IPS-20b (cell line): ENCODE results near the gene EPS15.

Source experiments
- H3K27ac ChIP-seq: one replicate; pipeline ENCODE4 v1.5.1; 2013; ENCODE audit warnings: low read length
- H3K27me3 ChIP-seq: 2 replicates; pipeline ENCODE4 v1.6.1; 2013; ENCODE audit warnings: mild to moderate bottlenecking, low read length, inconsistent platforms; ENCODE audit not compliant: insufficient read depth
- H3K36me3 ChIP-seq: 2 replicates; pipeline ENCODE4 v1.6.1; 2013; ENCODE audit warnings: low read depth, mild to moderate bottlenecking, inconsistent platforms, low read length, moderate library complexity; ENCODE audit not compliant: insufficient read depth
- H3K4me1 ChIP-seq: 2 replicates; pipeline ENCODE4 v1.6.1; 2013; ENCODE audit warnings: mild to moderate bottlenecking, control low read depth, inconsistent platforms, low read length, moderate library complexity; ENCODE audit not compliant: insufficient read depth
- H3K4me3 ChIP-seq: 2 replicates; pipeline ENCODE4 v1.5.1; 2013; ENCODE audit warnings: mild to moderate bottlenecking, low read length, inconsistent platforms
- H3K9ac ChIP-seq: 2 replicates; pipeline ENCODE4 v1.6.1; 2013; ENCODE audit warnings: low read depth, mild to moderate bottlenecking, inconsistent platforms, low read length, moderate library complexity
- H3K9me3 ChIP-seq: 2 replicates; pipeline ENCODE4 v1.6.1; 2013; ENCODE audit warnings: mild to moderate bottlenecking, low read depth, low read length, inconsistent platforms; ENCODE audit not compliant: insufficient read depth

Gene EPS15

DNA sequence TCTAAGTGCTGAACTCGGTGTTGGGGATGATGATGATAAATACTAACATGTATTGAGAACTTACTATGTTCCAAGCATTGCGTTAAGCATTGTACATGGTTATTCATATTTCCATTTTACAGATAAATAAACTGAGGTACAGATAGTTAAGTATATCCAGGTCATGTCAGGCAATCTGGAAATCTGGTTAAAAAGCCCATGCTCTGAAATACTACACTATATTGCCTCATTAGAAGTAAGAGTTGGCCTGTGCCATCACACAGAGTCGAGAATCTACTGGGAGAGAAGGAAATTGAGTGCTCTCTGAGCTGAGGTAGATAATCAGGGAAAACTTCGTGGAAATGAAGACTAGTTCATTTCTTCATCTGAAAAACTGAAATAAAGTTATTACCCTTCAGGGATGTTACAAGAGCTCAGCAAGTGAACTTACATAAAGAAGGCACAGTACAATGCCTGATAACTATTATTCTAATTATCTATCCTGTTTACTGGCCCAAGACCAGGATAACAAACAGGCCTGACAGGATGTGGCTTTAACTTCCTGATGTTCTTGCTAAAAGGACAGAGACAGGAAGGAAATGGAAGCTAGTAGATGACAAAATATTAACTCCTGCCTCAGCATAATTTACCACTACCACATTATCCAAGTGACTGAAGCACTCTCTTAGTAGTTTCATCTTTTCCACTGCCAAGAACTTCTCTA lies 85.6 kb downstream of the EPS15 start:
- Histone ChIP-seq H3K36me3 (peaks cover 4% of the 10 kb centered on the region; the same call in 1 of the 2 replicates), H3K9me3 (no peaks in the 10 kb centered on the region), H3K4me3 (no peak overlapping the region), H3K27me3 (no peaks in the 10 kb centered on the region), H3K9ac (no peak overlapping the region), H3K27ac (no peak overlapping the region), H3K4me1 (no peaks in the 10 kb centered on the region)

- peaks cover 4% of the 10 kb centered on the region; the same call in 1 of the 2 replicates for H3K36me3 ChIP-seq
- H3K4me3 ChIP-seq = no peak overlapping the region
- H3K9ac ChIP-seq = no peak overlapping the region
- no peaks in the 10 kb centered on the region for H3K27me3 ChIP-seq
- no peaks in the 10 kb centered on the region for H3K4me1 ChIP-seq
- no peaks in the 10 kb centered on the region for H3K9me3 ChIP-seq
- no peak overlapping the region for H3K27ac ChIP-seq
Observed at GRCh38 chr1:51432146-51432545, 86.9 kb downstream of the EPS15 start.

- no peak overlapping the region for H3K4me3 ChIP-seq
- no peaks in the 10 kb centered on the region for H3K27me3 ChIP-seq
- no peaks in the 10 kb centered on the region for H3K9me3 ChIP-seq
- H3K9ac ChIP-seq = no peak overlapping the region
- no peak overlapping the region for H3K27ac ChIP-seq
- peaks cover 18% of the 10 kb centered on the region; the same call in 1 of the 2 replicates for H3K4me1 ChIP-seq
- H3K36me3 ChIP-seq = no peaks in the 10 kb centered on the region
Observed at GRCh38 chr1:51427438-51427837, 91.6 kb downstream of the EPS15 start.

GRCh38 chr1:51425955-51426354 lies 93.1 kb downstream of the EPS15 start:
- no peak overlapping the region for H3K4me3 ChIP-seq
- no peak overlapping the region for H3K27ac ChIP-seq
- no peak overlapping the region for H3K9ac ChIP-seq
- H3K36me3 ChIP-seq = no peaks in the 10 kb centered on the region
- peaks cover 22% of the 10 kb centered on the region; the same call in 1 of the 2 replicates for H3K4me1 ChIP-seq
- no peaks in the 10 kb centered on the region for H3K27me3 ChIP-seq
- no peaks in the 10 kb centered on the region for H3K9me3 ChIP-seq

DNA sequence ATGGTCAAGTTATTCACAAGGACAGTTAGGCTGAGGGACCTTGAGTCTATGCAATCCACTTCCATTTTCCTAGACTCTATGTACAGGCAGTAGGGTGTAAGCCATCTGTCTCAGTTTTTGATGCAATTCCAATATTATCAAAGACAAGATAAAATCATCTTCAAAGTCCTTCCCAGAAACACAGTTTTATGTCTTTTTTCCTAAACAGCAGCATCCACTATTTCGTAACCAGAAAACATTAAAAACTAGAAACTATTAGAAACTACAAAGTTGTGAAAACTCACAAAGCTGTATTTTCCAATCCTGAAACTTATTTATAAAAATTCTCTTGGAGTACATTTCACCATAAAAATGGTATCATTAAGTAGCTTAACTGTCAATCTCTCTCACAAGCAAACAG lies 93.8 kb downstream of the EPS15 start:
- no peaks in the 10 kb centered on the region for H3K36me3 ChIP-seq
- H3K9ac ChIP-seq = no peak overlapping the region
- no peaks in the 10 kb centered on the region for H3K9me3 ChIP-seq
- peaks cover 25% of the 10 kb centered on the region; the same call in 1 of the 2 replicates for H3K4me1 ChIP-seq
- H3K27me3 ChIP-seq = no peaks in the 10 kb centered on the region
- H3K27ac ChIP-seq = no peak overlapping the region
- H3K4me3 ChIP-seq = no peak overlapping the region

GRCh38 chr1:51423073-51423821 lies 95.8 kb downstream of the EPS15 start:
- Histone ChIP-seq H3K27ac (peak overlapping the region; percentile 86), H3K4me3 (peak overlapping the region; percentile 69; the same call in 1 of the 2 replicates), H3K9ac (peak overlapping the region; percentile 77; the same call in 1 of the 2 replicates)

DNA sequence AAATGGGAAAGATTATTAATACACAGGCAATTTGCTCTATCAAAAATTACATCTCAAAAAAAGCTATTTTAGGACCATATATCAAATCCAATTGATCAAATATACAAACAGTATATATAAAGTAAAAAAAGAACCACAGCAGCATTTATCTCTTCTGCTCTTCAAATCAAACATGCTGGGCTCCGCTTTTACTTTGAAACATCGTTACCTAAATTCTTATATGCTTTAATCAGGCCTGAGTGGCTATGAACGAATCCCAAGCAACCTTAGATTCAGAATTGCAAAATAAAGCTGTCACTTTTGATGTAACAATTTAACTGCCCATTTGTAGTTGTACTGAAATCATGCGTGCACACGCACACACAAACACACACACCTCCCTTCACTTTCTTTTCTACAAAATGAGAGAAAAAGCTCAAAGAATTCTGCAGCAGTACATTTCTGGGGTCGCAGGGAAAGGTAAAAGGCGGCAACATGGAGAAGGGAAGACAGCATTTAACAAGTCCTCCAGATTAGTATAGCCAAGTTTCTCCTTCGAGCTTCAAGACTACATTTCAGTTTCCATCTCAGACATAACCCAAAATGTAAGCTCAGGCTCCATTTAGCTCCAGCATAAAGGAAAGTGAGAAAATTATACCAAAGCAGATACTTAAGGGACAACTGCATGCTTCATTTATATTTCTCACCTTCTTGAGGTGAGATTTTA lies 96.5 kb downstream of the EPS15 start:
- Histone ChIP-seq H3K4me3 (peak overlapping the region; percentile 69; the same call in 1 of the 2 replicates), H3K36me3 (peaks cover 8% of the 10 kb centered on the region; the same call in 1 of the 2 replicates), H3K4me1 (peaks cover 26% of the 10 kb centered on the region; the same call in 1 of the 2 replicates), H3K9me3 (no peaks in the 10 kb centered on the region), H3K27me3 (no peaks in the 10 kb centered on the region), H3K9ac (peak overlapping the region; percentile 77), H3K27ac (peak overlapping the region; percentile 86)

More at GRCh38 chr1:51423073-51423821, 95.8 kb downstream of the EPS15 start:
- Histone ChIP-seq H3K9me3 (no peaks in the 10 kb centered on the region), H3K4me1 (peaks cover 26% of the 10 kb centered on the region; the same call in 1 of the 2 replicates), H3K27me3 (no peaks in the 10 kb centered on the region), H3K36me3 (peaks cover 5% of the 10 kb centered on the region; the same call in 1 of the 2 replicates)

DNA sequence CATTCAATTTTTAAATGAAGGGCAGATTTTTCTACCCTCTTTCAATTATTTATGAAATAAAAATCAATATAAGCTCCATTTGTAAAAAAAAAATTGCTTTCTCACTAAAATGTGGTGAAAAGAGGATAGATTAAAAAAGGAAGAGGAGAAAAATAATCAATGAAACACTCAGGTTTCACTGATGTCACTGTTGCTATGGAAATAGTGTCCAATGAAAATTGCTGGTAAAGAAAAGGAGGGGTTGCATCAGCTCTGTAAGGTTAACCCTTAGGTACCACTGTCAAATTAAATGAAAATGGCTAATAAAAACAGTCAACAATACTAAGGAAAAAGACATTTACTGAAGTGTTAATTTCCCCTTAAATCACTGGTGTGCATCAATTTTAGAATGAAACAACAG lies 97.1 kb downstream of the EPS15 start:
- H3K27ac ChIP-seq = peak overlapping the region; percentile 86
- no peaks in the 10 kb centered on the region for H3K27me3 ChIP-seq
- H3K4me1 ChIP-seq = peaks cover 26% of the 10 kb centered on the region; the same call in 1 of the 2 replicates
- H3K9ac ChIP-seq = peak overlapping the region; percentile 77
- H3K9me3 ChIP-seq = no peaks in the 10 kb centered on the region
- H3K36me3 ChIP-seq = peaks cover 8% of the 10 kb centered on the region; the same call in 1 of the 2 replicates
- H3K4me3 ChIP-seq = peak overlapping the region; percentile 69

DNA sequence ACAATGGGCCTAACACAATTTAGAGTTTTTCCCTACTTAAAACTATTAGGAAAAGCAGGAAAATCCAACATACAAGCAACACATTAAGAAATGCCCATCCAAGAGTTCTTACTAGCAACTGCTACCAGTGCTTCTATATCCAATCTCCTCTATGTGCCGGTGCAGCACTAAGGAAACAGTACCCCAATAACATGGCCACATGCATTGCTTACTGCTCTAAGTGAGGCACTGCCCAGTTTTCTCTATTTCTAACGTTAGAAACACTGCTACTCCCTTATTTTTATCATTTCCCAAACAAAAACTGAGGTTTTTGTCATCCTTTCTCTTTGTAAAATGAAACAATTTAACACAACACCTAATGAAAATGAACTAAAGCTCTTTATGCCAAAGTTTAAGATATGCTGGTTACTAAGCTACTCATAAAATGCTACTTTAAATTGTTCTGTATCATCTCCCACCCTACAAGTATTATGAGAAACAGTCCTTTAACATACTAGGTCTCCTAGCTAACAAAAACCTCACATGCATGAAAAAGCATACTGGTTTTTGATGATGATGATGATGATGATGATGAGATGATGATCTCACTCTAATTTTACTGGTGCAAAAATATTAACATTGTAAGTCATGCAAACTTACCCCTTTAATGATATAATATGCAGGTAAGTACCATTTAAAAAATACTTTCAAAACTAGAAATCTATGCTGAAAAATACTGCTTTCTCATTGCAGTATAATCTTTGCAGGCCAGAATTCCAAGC lies 98.0 kb downstream of the EPS15 start:
- H3K9me3 ChIP-seq = no peaks in the 10 kb centered on the region
- H3K36me3 ChIP-seq = peaks cover 8% of the 10 kb centered on the region; the same call in 1 of the 2 replicates
- H3K4me1 ChIP-seq = peaks cover 26% of the 10 kb centered on the region; the same call in 1 of the 2 replicates
- H3K27me3 ChIP-seq = no peaks in the 10 kb centered on the region
- H3K9ac ChIP-seq = peak overlapping the region; percentile 77; the same call in 1 of the 2 replicates
- peak overlapping the region; percentile 69 for H3K4me3 ChIP-seq
- H3K27ac ChIP-seq = no peak overlapping the region

DNA sequence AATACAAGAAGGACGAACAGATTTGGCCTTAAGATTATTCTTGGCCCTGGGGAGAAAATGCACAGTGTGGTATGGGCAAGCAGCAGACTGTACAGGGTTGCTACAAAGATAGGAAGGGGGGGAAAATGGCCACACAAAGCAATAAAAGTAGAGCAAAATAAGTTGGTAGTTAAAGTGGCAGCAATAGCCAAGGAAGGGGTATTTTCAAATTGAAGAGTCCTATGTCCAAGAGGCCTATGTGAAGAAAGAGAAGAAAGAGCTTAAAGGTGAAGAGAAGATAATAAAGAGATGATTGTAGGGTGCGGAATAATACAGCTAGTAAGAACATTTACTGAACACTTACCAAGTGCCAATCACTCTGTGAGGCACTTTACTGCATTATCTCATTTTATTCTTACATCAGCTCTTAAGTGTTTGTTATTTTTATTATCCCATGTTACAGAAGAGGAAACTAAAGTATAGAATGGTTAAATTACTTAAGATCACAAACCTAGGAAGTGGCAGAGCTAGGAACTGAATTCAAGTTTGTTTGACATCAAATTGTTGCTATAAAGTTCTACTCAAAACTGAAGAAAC lies 100.6 kb downstream of the EPS15 start:
- H3K4me1 ChIP-seq = peaks cover 18% of the 10 kb centered on the region; the same call in 1 of the 2 replicates
- H3K27me3 ChIP-seq = no peaks in the 10 kb centered on the region
- no peaks in the 10 kb centered on the region for H3K9me3 ChIP-seq
- H3K9ac ChIP-seq = no peak overlapping the region
- H3K27ac ChIP-seq = no peak overlapping the region
- no peak overlapping the region for H3K4me3 ChIP-seq
- H3K36me3 ChIP-seq = peaks cover 8% of the 10 kb centered on the region; the same call in 1 of the 2 replicates
